GM21825 (cell line): ENCODE measurements around the gene CASQ1.

Experiments used
- ATAC-seq: cut with Tn5 transposase; IDR thresholded peaks from one replicate; pipeline ENCODE4 v1.9.1; 2021; ENCODE audit warnings: mild to moderate bottlenecking, moderate library complexity; ENCODE audit not compliant: unreplicated experiment

Gene CASQ1

GRCh38 chr1:160224606-160225005 is 34.2 kb downstream of the CASQ1 start:
- no peak for ATAC-seq

GRCh38 chr1:160225345-160225744 is 35.0 kb downstream of the CASQ1 start:
- ATAC-seq: no peak

GRCh38 chr1:160226623-160227022 is 36.2 kb downstream of the CASQ1 start:
- no peak for ATAC-seq

GRCh38 chr1:160227034-160227433 is 36.7 kb downstream of the CASQ1 start:
- ATAC-seq: no peak

GRCh38 chr1:160227561-160227960 is 37.2 kb downstream of the CASQ1 start:
- no peak for ATAC-seq

GRCh38 chr1:160228431-160228830 is 38.1 kb downstream of the CASQ1 start:
- no peak for ATAC-seq

- no peak for ATAC-seq
These were observed 42.5 kb downstream of the CASQ1 start for GRCh38 chr1:160232911-160233310.

GRCh38 chr1:160236806-160237205 is 46.4 kb downstream of the CASQ1 start:
- no peak for ATAC-seq

GRCh38 chr1:160237558-160237957 is 47.2 kb downstream of the CASQ1 start:
- no peak for ATAC-seq

GRCh38 chr1:160238408-160238807 is 48.0 kb downstream of the CASQ1 start:
- no peak for ATAC-seq

GRCh38 chr1:160239582-160240299 is 49.4 kb downstream of the CASQ1 start:
- no peak for ATAC-seq

GRCh38 chr1:160243767-160244166 is 53.4 kb downstream of the CASQ1 start:
- no peak for ATAC-seq

GRCh38 chr1:160244209-160244608 is 53.8 kb downstream of the CASQ1 start:
- no peak for ATAC-seq

- no peak for ATAC-seq
These were observed 55.1 kb downstream of the CASQ1 start for GRCh38 chr1:160245434-160245833.

GRCh38 chr1:160247053-160247452 is 56.7 kb downstream of the CASQ1 start:
- ATAC-seq: no peak

- ATAC-seq: no peak
These were observed 60.6 kb downstream of the CASQ1 start for GRCh38 chr1:160251011-160251410.
